HG02798 (cell line): Measurements from ENCODE around the gene TNS3.

Experiments
- ATAC-seq: cut with Tn5 transposase; IDR thresholded peaks from one replicate; pipeline ENCODE4 v1.9.1; 2021; ENCODE audit warnings: mild to moderate bottlenecking; ENCODE audit not compliant: unreplicated experiment, poor library complexity

The TNS3 gene

DNA sequence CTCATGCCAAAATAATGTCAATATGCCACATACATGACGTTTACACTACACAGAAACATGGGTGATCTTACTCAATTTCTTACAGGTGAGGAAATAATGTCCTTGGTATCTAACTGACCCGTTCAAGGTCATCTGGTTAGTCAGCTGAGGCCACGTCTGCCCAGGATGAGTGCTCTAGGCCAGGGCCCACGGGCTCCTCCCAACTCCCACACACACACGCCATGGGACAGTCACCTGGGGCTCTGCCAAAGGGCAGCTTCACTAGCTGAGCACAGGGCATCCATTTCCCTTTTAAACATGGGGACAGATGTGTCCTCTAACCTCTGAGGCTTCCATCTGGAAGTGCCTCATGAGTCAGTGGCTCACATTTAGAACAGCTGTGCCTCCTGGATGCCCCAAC is 123.9 kb downstream of the TNS3 start:
- no peak for ATAC-seq

DNA sequence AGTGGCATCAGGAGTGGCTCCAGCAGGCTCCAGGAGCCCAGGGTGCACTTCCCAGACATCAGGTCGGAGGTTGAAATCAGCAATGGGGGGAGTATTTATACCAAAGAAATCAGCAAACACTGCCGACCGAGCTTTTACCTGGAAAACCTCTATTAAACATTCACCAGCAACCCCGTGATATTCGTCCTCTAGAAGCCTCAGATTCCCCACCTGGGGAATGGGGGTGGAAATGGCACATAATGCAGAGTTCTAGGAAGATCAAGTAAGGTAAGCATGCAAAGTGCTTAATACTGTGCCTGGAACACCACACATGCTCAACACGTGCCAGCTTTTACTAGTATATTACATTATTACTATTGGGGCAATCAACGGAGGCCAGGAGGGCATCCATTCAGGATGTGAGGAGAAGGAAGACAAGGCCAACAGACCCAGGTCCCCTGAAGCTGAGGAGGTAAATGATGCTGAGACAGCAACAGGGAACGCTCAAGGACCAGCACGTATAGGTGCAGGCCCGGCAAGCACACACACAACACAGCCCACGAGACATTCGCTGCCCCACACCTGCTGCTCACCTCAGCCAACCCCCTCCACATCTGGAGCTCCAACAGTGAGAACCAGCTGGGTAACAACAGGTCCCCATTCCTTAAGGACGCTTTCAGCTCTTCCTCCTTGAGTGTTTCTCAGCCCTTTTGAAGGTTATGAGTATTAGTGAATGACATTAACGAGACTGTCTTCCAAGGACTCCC is 125.5 kb downstream of the TNS3 start:
- no peak for ATAC-seq

DNA sequence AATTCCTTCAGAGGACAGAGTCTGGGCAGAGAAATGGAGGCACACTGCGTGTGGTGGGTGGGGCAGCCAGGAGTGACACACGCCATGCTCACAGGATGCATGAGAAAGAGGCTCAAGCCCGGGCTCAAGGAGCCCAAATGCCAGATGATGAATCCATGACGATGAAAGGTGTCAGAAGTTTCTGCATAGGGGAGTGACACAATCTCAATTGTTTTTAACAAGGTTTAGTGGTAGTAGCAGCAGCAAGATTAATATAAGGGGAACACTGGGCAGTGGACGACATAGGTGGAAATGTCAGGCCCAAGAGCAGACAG is 126.1 kb downstream of the TNS3 start:
- no peak for ATAC-seq

DNA sequence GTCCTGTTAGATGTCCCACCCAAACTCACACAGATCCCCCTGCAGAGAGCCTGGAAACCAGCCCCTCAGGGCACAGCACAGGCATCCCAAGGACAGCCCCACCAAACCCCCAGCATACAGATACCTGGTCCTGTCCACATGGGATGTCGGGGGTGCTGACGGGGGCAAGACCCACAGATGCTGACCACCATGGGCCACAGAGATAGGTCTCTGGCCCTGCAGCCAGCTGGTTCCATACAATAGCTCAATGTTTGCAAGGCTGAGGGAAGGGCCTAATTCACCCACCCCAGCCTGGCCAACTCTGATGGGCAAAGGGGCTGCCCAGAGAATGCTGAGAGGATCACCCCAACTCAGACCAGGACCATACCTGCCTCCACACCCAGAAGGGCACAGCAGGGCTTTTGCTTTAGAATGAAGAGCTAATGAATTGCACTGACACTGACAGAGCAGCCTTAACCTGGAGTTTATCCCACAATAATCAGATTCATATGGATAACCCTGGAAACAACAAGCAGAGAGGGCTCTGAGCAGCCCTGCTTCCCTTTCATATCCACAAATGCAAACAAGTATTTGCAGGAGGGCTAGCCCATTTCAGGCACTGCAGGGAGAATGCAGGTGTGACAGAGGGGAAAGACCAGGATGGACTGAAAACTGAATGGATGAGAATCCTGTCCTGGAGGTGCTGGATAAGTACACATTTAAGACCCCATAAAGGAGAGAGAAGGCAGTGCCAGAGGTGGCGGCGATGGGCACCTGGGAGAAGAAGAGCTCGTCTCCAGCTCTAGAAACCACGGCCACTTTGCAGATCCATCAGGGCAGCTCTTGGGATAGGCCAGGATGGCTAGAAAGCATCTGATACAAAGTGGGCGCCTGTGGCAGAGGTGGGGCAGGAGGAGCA is 126.7 kb downstream of the TNS3 start:
- ATAC-seq: no peak

DNA sequence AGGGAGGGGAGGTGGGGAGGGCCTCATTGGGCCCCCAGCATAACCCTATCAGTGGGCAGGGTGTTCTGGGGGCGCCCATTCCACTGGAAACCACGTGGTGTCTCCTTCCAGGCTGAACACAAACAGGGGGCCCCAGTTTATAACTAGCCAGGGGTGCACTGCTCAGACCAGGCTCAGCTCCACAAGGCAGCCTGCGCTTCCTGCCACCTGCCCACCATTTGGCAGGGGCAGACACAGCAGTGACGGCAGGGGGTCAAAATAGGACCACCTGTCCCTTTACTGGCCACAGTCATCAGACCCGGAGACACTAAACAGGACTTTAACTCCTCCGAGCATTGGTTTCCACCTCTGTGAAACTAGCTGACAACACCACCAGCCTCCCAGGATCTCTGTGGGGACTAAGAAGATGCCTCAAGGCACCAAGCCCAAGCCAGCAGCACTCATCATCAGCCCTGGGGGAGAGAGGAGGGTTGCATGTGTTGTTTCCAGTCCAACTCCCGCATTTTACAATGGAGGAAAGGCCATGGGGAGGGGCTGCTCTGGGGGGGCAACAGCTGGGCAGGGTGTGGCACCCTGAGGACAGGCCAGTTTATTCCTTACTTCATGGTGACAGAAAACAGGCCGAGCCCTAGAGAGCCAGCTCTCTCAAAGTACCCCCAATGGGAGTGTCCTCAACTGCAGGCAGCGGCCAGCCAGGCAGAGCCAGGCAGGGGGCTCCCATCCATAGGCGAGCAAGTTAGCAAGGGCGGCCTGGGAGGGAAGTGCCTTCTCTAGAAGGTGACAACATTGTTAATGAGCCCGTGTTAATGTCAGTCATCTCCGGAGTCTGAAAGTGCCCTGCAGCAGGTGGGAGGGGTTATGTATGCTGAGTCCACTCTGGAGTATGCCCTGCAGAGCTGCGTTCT is 127.6 kb downstream of the TNS3 start:
- ATAC-seq: no peak

DNA sequence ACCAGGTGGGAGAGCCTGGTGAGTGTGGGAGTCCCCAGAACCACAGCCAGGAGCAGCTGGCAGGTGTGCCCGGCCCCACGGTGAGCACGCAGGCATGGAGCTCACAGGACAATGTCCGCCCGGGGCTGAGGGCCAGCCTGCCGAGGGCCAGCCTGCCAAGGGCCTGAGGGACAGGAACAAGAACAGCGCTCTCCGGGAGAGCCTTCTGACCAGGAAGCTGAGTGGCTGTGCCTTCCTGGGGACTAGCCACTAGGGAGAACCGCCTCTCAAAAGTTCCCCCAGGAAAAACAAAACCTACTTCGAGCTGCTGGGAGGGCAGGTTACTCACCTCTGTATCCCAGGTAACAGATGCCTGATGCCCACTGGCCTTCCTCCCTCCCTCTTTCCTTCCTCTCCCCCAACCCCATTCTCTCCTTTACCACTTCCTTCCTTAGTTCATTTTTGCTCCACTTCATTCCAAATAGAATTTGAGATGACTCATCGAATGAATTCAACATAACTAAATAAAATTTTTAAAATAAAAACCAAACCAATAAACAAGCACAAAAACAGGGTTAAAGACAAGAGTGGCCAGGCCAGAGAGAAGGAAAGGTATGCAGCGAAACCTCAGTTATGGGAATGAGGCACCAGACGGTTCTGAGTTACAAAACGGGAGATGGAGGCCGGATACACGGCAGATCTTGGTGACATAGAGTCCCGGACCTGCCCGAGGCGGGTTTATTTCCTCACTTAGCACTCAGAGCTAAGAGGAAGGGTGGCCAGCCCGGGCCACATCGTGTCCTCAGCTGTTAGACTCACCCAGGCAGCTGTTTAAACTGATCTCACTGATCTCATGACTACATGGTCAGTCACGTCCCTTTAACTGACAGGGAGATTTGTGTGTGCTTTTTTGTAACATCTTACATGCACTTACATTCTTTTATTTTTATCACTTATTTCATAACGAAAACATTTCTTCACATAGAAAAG is 128.5 kb downstream of the TNS3 start:
- no peak for ATAC-seq

DNA sequence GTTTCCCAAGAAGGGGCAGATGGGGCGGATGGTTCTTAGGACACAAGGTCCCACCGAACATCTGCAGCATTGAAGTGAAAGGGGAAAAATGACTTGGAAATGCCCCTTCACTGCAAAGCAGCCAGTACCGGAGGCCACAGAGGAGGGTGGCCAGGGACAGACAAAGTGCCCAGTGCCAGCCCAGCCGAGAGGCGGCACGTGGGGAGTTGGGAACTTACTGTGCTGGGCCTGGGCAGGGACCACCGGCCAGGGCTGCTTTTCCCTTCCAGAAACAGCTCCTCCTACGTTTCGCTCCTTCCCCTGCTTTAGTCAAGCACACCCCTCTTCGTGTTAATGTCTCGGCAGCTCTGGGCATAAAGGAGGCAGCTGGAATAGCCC is 129.2 kb downstream of the TNS3 start:
- no peak for ATAC-seq

DNA sequence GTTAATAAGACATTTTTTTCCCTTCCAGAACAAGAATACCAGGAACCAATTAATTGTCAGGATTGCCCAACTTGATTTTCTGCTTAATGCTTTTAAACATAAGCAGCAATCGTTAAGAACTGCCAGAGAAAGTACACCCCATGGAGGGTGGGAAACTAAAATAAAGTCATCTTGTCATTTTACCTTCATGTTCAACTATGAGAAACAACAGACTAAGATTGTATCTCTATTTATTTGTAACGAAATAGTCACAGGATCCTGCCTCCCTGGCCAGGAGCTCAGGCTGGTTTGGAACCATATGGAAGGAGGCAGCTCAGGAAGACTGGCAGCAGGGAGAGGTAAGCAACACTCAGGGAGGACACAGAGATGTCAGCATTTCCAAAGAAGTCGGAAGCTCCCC is 129.6 kb downstream of the TNS3 start:
- ATAC-seq: no peak

DNA sequence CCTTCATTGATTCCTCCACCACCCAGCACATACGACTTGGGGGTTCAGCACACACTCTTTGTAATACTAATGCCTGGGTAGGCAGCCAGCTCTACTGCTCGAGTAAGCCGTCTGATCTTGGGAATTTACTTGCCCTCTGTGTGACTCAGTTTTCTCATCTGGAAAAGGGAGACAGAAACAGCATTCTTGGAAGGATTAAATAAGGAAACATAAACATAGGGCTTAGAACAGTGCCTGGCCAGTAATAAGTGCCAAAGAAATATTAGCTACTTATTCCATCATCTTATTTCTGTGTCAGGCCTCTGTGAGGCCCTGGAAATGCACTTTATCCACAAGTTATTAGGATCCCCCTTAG is 130.1 kb downstream of the TNS3 start:
- no peak for ATAC-seq

DNA sequence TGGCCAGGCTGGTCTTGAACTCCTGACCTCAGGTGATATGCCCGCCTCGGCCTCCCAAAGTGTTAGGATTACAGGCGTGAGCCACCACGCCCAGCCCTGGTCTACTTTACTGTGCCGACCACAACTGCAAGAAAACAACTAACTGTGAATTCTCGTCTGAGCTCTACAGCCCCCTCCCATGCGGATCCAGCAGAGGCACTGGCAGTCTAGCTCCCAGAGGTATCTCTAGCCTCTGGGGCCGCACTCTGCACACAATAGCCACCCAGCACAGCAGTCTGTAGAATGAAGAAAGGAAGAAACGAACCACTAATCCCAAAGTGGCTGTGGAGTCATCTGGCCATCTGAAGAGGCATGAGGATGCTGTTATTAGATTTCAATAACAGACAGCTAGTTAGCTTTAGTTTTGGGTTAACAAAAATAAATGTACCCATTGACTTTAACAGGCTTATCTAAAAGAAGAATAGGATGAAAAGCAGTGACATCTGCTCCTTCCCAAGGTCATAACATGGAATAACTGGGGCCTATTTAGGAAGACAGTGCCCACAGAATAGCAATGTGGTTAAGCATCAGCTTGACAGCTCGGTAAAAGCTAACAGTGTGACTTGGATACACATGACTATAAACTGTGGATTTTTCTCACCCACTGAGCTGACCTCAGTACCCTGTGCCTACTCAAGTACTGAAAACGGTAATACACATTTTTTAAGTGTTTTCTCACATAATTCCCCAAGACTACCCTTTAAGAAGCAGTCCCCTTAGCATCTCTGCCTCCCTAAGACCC is 131.9 kb downstream of the TNS3 start:
- ATAC-seq: no peak

DNA sequence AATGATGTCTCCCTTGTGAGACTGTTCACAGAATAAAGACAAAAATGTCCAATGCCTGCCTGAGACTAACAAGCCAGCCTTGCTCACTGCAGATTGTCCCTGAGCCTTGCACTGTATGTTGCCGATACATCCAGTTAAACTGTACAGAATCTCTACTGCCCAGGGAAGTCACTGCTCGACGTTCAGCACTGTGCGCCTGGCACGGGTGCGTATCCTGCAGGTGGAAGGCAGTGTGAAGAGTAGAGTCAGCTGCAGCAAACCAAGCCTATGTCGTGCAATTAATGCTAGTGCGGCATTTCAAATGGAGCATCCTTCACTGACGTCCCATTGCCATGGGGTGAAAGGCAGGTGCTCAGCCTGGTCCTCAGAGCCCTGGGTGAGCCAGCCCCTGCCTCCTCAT is 132.9 kb downstream of the TNS3 start:
- no peak for ATAC-seq

DNA sequence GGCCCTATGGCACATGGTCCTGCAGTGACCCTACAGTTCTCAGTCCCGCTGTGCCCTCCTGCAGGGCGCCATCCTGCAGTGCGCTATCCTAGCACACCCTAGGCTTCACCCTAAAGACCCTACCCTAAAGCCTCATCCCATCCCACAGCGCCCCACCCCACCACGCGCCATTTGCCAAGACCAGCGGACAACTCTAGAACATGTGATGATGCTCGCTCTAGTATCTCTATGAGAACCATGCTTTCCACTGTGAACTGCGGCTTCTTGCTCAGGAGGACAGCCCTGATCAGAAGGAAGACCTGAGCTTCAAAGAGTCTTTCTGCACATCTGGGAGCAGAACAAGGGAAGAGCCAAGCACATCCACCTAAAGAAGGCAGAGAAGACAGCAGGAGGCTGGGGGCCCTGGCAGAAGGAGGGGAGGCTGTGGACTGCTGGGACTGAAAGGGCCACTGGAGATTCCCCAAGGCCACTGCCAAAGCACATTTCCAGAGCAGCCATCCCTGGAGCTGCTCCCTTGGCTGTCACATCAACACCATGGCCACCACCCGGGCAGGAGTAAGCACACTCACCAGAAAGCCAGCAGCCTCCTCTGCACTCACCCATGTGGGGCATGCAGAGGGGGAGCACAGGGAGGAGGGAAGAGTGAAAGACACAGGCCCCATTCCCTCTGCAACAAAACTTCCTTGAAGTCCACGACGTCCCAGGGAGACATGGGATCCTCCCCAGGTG is 134.1 kb downstream of the TNS3 start:
- no peak for ATAC-seq

DNA sequence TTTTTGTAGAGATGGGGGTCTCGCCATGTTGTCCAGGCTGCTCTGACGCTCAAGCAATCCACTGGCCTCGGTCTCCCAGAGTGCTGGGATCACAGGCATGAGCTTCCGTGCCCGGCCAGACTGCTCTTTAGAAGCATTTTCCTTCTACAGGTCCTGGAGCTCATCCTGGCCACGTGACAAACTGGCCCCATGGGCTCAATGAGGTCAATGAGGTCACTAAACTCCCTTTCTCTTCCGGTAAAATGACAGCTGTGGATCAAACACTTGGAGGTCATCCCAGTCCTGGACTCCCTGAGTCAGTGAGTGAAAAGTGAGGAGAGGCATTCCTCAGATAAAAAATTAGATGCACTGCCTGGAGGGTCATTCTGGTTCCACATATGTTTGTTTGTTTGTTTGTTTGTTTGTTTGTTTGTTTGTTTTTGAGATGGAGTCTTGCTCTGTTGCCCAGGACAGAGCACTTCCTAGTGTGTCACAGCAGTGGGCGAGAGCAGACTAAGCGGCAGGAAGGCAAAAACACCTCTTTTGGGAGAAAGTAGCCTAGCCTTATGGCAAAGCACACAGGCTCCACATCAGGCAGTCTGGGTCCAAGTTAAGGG is 134.9 kb downstream of the TNS3 start:
- no peak for ATAC-seq

DNA sequence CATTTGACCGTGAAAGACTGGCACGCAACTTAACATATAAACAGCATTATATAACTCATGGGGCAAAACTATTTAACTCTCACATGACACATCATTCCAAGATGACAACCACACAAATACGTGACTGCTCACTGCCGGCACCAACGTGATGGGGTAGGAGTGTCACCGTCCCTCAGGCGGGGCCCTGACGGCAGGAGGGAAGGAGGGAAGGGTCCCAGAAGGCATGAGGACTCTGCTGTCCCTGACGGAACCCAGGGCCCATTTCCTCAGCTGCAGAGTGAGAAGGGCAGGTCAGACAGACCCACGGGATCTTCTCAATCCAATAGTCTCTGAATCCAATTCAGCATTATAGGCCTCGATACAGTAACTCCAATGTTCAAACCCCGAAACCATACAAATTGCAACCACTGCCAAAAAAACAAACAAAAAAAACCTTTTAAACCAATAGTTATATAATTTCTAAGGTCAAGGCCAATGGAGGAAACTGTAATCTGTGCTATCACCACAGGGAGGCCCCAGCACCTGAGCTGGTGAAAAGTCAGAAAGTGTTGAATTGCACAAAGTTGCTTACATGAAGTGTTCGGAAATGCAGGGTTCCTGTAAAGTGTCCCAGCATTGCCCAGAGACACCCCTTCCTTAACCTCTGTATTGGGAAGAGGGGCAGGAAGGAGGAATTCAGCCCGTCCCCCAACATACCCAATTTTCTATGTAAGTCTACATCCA is 137.4 kb downstream of the TNS3 start:
- ATAC-seq: no peak

DNA sequence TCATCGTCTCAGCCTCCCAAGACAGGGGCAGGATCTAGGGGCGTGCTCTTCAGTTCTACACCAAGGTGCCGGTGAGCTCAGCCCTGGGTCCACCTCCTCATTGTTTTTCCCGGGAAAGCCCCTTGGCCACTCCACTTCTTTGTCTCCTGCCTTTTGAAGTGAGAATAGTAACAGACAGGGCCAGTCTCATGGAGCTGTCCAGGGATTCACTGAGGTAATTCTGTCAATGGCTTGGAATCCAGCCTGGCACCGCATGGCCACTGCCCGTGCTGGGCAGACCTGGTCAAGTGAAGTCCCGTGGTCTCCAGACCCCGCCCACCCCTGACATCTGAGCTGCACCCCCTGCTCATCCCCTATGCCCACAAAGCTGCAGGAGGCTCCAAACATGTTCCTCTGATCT is 138.9 kb downstream of the TNS3 start:
- ATAC-seq: no peak

DNA sequence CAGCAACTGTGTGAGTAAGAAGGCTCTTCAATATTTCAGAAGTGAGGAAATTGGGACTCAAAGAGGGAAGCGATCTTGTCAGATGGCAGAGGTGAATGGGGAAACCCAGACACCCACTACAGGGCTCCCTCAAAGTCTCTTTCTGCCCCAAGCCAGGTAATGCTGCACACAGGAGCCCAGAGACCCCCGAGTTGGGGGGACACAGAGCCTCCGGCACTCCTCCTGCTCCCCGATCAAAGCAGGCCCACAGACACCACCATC is 139.4 kb downstream of the TNS3 start:
- no peak for ATAC-seq

DNA sequence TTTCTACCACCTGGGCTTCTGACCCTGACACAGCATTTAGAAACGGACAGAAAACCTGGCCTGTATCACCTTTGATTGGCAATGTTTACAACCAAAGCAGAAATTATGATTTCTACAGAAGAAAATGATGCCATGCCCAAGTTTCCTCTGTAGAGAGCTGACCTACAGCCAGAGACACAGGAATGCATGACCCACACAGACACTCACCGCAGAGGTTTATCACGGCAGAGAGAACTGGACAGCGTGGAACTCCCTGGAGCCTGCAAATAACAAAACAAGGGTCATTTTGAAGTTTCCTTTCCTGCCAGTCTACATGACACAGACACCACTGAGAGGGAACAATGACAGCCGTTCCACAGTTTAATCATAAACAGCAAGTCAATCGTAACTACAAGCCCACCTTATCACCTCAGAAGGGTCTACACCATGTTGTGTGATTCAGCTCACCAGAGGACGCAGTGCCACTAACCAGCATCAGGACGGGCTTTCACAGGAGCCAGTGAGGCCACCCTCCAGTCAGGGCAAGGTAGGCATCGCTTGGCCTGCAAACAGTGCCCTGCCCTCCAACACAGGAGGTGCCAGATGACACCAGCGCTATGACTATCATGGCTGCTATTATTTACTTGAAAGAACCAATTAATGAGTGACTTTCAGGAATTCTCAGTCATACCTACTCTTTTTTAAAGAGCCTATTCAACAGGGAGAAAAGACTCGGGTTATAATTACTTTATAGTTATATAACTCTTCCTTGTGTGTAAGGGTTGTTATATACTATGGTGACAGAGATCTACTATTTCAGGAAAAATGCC is 139.9 kb downstream of the TNS3 start:
- ATAC-seq: no peak
